K562 (cell line): ENCODE measurements around the gene SGPP1. TPM values are rescaled to one million over a fixed set of nuclear protein-coding genes. Genes with fewer than 3 reads are reported as not detected.

Experiments used
- BDP1 ChIP-seq: IDR thresholded peaks from 3 replicates; pipeline ENCODE4 v1.6.1; 2011; ENCODE audit not compliant: insufficient read length, insufficient read depth
- ESRRB ChIP-seq: fragments of 250-450 bp; sonication (Bioruptor Pico); IDR thresholded peaks from 2 replicates; pipeline ENCODE4 v1.5.0; 2020; ENCODE audit warnings: mild to moderate bottlenecking, moderate library complexity, borderline replicate concordance
- HMG20A ChIP-seq: fragments of 450-650 bp; formaldehyde crosslinking; conservative IDR thresholded peaks from 2 replicates; pipeline ENCODE4 v1.4.0; 2020; ENCODE audit warnings: mild to moderate bottlenecking, mixed read lengths
- KLF1 ChIP-seq: fragments of 450-650 bp; IDR thresholded peaks from 2 replicates; pipeline ENCODE4 v1.6.1; 2016; ENCODE audit warnings: missing genetic modification characterization, missing compliant biosample characterization
- MTA1 ChIP-seq: fragments of 450-650 bp; IDR thresholded peaks from 2 replicates; pipeline ENCODE4 v1.6.1; 2017; ENCODE audit warnings: borderline replicate concordance
- RFX5 ChIP-seq: IDR thresholded peaks from 2 replicates; pipeline ENCODE4 v1.6.1; 2011; ENCODE audit warnings: low read depth, mild to moderate bottlenecking, improper control_type of control experiment, low read length
- SETDB1 ChIP-seq: IDR thresholded peaks from one replicate; pipeline ENCODE4 v1.6.1; 2012; ENCODE audit warnings: low read length, control low read depth, inconsistent platforms
- WHSC1 ChIP-seq: IDR thresholded peaks from one replicate; pipeline ENCODE4 v1.6.1; 2012; ENCODE audit warnings: low read length, control low read depth, inconsistent platforms
- ZNF253 ChIP-seq: fragments of 250-450 bp; sonication (Bioruptor Pico); conservative IDR thresholded peaks from 2 replicates; pipeline ENCODE4 v1.6.1; 2021; ENCODE audit warnings: mild to moderate bottlenecking
- ZNF3 ChIP-seq: fragments of 250-450 bp; sonication (Bioruptor Pico); IDR thresholded peaks from 2 replicates; pipeline ENCODE4 v1.5.0; 2021; ENCODE audit warnings: mild to moderate bottlenecking, moderate library complexity
- ZNF778 ChIP-seq: fragments of 450-650 bp; formaldehyde crosslinking; IDR thresholded peaks from 2 replicates; pipeline ENCODE4 v1.4.0; 2020; ENCODE audit warnings: mild to moderate bottlenecking, moderate library complexity
- polyA plus RNA-seq, 8 experiments: library from polyadenylated mRNA; depleted of rRNA in 4 of 8; stranded (reverse) in 5 of 8; unstranded in 3 of 8; fragments of >200 nt; fragmentation: Nextera tagmentation in 2 of 8; fragmentation: Illumina TruSeq in 1 of 8; extraction: Ambion mirVana in 2 of 8; extraction: Trizol in 1 of 8; gene quantifications; 2 replicates each; pipeline versions ENCODE4 v1.2.1 to v1.2.3, GENCODE V29; 2011 to 2014; ENCODE audit warnings: inconsistent platforms in 1 of 8, missing spikeins in 1 of 8
- total RNA-seq, 7 experiments: library from RNA; depleted of rRNA in 6 of 7; stranded (reverse); fragments of >200 nt in 6 of 7; fragmentation: Illumina TruSeq in 2 of 7; extraction: Trizol in 2 of 7; gene quantifications; 2 replicates each; pipeline versions ENCODE4 v1.2.1 to v1.2.3, GENCODE V29; 2011 to 2021; ENCODE audit warnings: low replicate concordance in 1 of 7
- TF ChIP-seq, protein P1 (sequence below): sonication (generic); formaldehyde crosslinking; IDR thresholded peaks from 2 replicates; pipeline ENCODE4 v1.8.1; 2023; ENCODE audit warnings: missing genetic modification reagents, mild to moderate bottlenecking, borderline replicate concordance
- TF ChIP-seq, protein P2 (sequence below): IDR thresholded peaks from 3 replicates; pipeline ENCODE4 v1.6.1; 2011; ENCODE audit warnings: borderline replicate concordance, mild to moderate bottlenecking; ENCODE audit not compliant: insufficient read length, insufficient read depth
- TF ChIP-seq, protein P3 (sequence below): fragments of 450-650 bp; IDR thresholded peaks from 2 replicates; pipeline ENCODE4 v1.6.1; 2018; ENCODE audit not compliant: partially characterized antibody
- TF ChIP-seq, protein P4 (sequence below): sonication (generic); formaldehyde crosslinking; IDR thresholded peaks from 2 replicates; pipeline ENCODE4 v1.8.1; 2023; ENCODE audit warnings: mild to moderate bottlenecking, missing genetic modification reagents

SGPP1 gene
- total and polyA plus RNA-seq, 9 of the 15 experiments (the other 6 are each of a cell fraction or from before 2014, with no cell fraction given): 2.2 to 7.3 (median 5.6) TPM

DNA sequence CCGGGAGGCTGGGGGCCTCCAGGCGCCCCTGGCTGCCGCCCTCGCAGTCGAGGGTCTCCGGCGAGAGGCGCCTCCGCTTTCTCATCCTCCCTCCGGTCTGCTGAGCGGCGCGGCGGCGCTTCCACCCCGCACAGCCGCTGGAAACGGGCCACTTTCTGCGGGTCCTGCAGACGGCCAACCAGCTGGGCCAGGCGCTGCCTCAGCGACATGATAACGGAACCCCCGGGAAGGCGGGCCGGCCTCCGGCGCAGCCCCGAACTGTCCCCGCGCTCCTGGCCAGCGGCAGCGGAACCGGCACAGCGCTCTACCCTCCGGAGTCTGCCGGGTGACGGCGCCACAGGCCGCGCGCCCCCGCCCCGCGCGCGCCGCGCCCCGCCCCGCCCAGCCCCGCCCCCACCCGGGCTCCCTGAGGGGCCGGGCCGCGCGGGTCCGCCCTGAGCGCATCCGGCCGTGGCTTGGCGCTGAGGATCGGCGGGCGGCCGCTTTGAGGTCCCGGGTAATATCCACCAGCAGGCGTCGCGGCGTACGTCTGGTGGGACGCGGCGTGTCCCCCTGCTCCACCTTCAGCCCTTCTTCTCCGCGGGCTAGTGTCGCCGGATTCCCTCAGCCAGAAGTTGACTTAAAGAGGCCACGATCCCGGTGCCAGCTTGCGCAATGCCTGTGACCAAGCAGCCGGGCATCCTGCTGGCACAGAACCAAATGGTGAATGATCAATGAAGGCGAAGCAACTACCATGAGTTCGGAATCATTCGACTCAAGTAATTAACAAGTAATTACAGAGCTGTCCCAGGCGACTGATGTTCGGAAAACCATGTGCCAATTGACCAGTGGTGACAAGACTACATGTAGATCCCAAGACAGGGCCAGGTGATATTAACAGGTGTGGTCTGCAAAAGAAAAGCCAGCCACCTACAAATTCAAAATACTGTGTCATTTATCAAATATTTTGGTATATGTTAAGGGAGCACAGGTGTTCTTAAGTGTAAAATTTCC, at the start of gene SGPP1 (continued):
- TF ChIP-seq, protein P1, sequence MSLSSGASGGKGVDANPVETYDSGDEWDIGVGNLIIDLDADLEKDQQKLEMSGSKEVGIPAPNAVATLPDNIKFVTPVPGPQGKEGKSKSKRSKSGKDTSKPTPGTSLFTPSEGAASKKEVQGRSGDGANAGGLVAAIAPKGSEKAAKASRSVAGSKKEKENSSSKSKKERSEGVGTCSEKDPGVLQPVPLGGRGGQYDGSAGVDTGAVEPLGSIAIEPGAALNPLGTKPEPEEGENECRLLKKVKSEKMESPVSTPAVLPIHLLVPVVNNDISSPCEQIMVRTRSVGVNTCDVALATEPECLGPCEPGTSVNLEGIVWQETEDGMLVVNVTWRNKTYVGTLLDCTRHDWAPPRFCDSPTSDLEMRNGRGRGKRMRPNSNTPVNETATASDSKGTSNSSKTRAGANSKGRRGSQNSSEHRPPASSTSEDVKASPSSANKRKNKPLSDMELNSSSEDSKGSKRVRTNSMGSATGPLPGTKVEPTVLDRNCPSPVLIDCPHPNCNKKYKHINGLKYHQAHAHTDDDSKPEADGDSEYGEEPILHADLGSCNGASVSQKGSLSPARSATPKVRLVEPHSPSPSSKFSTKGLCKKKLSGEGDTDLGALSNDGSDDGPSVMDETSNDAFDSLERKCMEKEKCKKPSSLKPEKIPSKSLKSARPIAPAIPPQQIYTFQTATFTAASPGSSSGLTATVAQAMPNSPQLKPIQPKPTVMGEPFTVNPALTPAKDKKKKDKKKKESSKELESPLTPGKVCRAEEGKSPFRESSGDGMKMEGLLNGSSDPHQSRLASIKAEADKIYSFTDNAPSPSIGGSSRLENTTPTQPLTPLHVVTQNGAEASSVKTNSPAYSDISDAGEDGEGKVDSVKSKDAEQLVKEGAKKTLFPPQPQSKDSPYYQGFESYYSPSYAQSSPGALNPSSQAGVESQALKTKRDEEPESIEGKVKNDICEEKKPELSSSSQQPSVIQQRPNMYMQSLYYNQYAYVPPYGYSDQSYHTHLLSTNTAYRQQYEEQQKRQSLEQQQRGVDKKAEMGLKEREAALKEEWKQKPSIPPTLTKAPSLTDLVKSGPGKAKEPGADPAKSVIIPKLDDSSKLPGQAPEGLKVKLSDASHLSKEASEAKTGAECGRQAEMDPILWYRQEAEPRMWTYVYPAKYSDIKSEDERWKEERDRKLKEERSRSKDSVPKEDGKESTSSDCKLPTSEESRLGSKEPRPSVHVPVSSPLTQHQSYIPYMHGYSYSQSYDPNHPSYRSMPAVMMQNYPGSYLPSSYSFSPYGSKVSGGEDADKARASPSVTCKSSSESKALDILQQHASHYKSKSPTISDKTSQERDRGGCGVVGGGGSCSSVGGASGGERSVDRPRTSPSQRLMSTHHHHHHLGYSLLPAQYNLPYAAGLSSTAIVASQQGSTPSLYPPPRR (CRISPR knock-in tag): no peak
- TF ChIP-seq BDP1 (no peak), RFX5 (no peak), ZNF3 (CRISPR knock-in tag) (no peak), HMG20A (CRISPR knock-in tag) (no peak), MTA1 (no peak), WHSC1 (no peak), KLF1 (no peak), SETDB1 (no peak), ZNF778 (CRISPR knock-in tag) (no peak), ESRRB (CRISPR knock-in tag) (no peak), ZNF253 (no peak)
- TF ChIP-seq, protein P2, sequence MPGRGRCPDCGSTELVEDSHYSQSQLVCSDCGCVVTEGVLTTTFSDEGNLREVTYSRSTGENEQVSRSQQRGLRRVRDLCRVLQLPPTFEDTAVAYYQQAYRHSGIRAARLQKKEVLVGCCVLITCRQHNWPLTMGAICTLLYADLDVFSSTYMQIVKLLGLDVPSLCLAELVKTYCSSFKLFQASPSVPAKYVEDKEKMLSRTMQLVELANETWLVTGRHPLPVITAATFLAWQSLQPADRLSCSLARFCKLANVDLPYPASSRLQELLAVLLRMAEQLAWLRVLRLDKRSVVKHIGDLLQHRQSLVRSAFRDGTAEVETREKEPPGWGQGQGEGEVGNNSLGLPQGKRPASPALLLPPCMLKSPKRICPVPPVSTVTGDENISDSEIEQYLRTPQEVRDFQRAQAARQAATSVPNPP: no peak
- TF ChIP-seq, protein P3, sequence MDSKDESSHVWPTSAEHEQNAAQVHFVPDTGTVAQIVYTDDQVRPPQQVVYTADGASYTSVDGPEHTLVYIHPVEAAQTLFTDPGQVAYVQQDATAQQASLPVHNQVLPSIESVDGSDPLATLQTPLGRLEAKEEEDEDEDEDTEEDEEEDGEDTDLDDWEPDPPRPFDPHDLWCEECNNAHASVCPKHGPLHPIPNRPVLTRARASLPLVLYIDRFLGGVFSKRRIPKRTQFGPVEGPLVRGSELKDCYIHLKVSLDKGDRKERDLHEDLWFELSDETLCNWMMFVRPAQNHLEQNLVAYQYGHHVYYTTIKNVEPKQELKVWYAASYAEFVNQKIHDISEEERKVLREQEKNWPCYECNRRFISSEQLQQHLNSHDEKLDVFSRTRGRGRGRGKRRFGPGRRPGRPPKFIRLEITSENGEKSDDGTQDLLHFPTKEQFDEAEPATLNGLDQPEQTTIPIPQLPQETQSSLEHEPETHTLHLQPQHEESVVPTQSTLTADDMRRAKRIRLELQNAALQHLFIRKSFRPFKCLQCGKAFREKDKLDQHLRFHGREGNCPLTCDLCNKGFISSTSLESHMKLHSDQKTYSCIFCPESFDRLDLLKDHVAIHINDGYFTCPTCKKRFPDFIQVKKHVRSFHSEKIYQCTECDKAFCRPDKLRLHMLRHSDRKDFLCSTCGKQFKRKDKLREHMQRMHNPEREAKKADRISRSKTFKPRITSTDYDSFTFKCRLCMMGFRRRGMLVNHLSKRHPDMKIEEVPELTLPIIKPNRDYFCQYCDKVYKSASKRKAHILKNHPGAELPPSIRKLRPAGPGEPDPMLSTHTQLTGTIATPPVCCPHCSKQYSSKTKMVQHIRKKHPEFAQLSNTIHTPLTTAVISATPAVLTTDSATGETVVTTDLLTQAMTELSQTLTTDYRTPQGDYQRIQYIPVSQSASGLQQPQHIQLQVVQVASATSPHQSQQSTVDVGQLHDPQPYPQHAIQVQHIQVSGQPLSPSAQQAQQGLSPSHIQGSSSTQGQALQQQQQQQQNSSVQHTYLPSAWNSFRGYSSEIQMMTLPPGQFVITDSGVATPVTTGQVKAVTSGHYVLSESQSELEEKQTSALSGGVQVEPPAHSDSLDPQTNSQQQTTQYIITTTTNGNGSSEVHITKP: no peak
- TF ChIP-seq, protein P4, sequence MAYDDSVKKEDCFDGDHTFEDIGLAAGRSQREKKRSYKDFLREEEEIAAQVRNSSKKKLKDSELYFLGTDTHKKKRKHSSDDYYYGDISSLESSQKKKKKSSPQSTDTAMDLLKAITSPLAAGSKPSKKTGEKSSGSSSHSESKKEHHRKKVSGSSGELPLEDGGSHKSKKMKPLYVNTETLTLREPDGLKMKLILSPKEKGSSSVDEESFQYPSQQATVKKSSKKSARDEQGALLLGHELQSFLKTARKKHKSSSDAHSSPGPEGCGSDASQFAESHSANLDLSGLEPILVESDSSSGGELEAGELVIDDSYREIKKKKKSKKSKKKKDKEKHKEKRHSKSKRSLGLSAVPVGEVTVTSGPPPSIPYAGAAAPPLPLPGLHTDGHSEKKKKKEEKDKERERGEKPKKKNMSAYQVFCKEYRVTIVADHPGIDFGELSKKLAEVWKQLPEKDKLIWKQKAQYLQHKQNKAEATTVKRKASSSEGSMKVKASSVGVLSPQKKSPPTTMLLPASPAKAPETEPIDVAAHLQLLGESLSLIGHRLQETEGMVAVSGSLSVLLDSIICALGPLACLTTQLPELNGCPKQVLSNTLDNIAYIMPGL (CRISPR knock-in tag): 0 out of 2 replicates have a peak, but pooled peaks have one; percentile 40
